Pulmonary artery endothelial cell (primary cell): ENCODE data around the gene IFITM5. TPM values are rescaled to one million over a fixed set of nuclear protein-coding genes. Genes with fewer than 3 reads are reported as not detected.

Source experiments
- DNase-seq: peaks from one replicate; pipeline ENCODE4 v3.0.0-alpha.2; 2011; ENCODE audit warnings: low read depth, low spot score
- total RNA-seq: library from RNA; depleted of rRNA; stranded (reverse); fragments of >200 nt; gene quantifications from 2 replicates; pipeline ENCODE4 v1.2.3, GENCODE V29; 2014

The IFITM5 gene
- total RNA-seq, 1 donor from 2014 or later, result not detected

DNA sequence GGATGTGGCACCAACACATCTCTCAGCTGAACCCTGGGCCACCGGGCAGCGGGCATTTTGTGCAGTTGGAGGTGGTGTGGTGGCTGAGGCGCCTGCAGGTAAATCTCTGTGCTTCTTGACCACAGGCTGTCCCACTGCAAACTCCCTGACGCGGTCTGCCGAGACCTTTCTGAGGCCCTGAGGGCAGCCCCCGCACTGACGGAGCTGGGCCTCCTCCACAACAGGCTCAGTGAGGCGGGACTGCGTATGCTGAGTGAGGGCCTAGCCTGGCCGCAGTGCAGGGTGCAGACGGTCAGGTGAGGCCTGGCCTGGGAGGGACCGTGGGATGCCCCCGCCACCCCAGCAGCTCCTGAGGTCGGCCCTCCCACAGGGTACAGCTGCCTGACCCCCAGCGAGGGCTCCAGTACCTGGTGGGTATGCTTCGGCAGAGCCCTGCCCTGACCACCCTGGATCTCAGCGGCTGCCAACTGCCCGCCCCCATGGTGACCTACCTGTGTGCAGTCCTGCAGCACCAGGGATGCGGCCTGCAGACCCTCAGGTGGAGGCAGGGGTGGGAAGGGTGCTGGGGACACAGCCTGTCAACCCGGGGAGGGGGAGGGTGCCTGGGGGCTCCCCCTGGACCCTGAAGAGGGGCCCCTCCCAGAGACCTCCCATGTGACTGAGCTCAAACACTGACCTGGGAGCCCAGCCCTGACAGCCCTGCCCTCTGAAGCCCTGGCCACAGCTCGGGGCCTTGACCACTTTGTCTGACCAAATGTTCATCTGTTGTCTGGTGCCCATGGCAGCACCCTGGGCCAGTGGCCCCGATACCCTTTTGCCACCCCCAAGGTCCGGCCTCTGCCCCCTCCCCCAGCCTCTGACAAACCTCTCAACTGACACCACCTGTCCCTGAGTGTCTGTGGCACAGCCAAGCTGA lies 15.0 kb downstream of the IFITM5 start:
- no peak for DNase-seq

DNA sequence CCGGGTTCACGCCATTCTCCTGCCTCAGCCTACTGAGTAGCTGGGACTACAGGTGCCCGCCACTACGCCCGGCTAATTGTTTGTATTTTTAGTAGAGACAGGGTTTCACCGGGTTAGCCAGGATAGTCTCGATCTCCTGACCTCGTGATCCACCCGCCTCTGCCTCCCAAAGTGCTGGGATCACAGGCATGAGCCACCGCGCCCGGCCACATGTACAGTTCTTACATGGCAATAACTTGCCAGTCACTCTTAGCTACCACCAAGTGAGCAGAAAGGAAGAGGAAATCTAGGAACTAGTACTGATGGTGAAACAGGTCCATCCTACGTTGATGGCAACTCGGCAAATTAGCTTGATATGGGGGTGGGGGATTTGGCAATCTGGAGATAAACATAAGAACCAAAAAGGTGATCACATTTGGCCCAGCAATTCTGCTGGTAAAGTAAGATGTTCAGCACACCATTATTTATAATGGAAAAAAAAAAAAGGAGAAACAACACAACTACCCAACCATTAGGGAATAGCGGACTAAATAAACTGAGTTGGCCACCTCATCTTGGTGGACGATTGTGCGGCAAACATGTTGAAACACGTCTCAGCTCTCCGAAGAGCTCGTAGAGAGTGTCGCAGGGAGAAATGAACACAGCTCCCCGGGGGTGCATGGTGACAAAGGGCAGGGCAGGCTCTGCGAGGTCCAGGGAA lies 15.8 kb downstream of the IFITM5 start:
- DNase-seq, result no peak

DNA sequence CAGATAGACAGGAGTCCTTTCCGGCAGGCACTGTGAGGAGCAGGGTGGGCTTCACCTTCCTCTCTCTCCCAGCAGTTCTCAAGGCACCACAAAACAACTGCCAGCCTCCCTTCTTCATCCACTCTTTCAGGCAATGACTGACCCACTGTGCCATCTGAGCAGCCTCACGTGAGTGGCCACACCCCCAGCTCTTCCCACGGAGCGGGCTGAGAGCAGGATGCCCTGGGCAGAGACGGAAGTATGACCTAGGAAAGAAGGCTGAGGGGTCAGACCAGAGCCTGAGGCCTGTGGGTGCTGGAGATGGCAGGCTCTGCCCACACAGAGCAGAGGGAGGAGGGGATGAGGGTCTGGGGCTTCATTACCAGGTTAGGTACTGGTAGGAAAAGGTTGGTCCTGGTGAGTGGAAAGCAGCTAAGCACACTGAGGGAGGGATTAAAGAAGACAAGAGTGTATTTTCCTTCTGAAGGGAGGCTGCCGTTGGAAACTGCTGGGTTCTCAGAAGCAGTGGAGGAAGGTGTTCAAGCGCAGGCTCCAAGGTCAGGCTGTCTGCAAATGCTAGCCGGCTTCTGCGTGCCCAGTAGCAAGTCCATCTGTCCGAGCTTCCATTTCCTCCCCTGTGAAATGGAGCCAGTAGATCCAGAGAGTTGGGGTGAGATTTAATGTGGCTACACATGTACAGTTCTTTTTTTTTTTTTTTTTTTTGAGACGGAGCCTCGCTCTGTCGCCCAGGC lies 16.5 kb downstream of the IFITM5 start:
- no peak for DNase-seq

DNA sequence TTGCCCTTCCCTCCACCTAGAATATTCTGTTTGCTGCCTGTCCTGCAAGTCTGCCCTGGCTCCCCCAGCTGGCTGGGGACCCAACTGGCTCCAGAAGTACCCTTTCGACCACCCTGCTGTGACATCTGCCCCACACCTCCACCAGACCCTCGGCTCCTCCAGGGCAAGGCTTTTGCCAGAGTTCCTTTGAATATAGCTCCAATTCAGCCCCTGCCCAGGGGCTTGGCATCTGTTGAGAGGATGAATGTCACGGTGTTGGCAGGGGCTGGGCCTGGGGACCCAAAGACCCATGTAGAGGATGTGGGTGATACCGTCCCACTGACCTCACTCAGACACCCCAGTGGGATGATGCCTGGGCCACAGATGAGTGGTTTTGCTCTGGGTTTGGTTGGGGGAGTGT lies 17.2 kb downstream of the IFITM5 start:
- DNase-seq, result no peak

DNA sequence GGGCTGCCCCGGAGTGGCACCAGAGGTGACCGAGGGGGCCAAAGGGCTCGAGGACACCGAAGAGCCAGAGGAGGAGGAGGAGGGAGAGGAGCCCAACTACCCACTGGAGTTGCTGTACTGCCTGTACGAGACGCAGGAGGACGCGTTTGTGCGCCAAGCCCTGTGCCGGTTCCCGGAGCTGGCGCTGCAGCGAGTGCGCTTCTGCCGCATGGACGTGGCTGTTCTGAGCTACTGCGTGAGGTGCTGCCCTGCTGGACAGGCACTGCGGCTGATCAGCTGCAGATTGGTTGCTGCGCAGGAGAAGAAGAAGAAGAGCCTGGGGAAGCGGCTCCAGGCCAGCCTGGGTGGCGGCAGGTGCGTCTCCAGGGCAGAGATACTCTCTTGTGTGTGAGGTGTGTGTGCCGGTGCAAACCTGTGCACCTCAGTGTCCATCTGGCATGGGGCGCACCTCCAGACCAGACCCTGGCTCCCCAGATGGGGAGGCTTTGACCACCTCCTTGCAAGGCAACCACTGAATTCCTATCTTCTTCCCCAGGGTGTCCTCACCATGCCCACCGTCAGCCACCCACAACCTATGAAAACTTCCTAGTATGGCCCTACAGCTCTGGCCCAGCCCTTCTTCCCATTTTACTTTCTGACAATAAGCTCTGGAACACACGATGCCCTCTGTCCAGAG lies 17.7 kb downstream of the IFITM5 start:
- DNase-seq, result no peak

DNA sequence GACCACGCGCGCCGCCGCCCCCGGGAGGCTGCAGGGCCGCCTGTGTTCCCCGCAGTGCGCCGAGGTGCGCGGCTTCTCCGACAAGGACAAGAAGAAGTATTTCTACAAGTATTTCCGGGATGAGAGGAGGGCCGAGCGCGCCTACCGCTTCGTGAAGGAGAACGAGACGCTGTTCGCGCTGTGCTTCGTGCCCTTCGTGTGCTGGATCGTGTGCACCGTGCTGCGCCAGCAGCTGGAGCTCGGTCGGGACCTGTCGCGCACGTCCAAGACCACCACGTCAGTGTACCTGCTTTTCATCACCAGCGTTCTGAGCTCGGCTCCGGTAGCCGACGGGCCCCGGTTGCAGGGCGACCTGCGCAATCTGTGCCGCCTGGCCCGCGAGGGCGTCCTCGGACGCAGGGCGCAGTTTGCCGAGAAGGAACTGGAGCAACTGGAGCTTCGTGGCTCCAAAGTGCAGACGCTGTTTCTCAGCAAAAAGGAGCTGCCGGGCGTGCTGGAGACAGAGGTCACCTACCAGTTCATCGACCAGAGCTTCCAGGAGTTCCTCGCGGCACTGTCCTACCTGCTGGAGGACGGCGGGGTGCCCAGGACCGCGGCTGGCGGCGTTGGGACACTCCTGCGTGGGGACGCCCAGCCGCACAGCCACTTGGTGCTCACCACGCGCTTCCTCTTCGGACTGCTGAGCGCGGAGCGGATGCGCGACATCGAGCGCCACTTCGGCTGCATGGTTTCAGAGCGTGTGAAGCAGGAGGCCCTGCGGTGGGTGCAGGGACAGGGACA lies 18.4 kb downstream of the IFITM5 start:
- no peak for DNase-seq

DNA sequence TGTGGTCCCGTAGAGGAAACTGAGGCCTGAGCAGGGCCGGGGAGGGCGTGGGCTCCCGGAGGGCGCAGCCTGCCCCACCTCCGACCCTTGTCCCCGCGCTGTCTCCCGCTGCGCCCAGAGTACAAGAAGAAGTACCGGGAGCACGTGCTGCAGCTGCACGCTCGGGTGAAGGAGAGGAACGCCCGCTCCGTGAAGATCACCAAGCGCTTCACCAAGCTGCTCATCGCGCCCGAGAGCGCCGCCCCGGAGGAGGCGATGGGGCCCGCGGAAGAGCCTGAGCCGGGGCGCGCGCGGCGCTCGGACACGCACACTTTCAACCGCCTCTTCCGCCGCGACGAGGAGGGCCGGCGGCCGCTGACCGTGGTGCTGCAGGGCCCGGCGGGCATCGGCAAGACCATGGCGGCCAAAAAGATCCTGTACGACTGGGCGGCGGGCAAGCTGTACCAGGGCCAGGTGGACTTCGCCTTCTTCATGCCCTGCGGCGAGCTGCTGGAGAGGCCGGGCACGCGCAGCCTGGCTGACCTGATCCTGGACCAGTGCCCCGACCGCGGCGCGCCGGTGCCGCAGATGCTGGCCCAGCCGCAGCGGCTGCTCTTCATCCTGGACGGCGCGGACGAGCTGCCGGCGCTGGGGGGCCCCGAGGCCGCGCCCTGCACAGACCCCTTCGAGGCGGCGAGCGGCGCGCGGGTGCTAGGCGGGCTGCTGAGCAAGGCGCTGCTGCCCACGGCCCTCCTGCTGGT lies 19.2 kb downstream of the IFITM5 start:
- no peak for DNase-seq

DNA sequence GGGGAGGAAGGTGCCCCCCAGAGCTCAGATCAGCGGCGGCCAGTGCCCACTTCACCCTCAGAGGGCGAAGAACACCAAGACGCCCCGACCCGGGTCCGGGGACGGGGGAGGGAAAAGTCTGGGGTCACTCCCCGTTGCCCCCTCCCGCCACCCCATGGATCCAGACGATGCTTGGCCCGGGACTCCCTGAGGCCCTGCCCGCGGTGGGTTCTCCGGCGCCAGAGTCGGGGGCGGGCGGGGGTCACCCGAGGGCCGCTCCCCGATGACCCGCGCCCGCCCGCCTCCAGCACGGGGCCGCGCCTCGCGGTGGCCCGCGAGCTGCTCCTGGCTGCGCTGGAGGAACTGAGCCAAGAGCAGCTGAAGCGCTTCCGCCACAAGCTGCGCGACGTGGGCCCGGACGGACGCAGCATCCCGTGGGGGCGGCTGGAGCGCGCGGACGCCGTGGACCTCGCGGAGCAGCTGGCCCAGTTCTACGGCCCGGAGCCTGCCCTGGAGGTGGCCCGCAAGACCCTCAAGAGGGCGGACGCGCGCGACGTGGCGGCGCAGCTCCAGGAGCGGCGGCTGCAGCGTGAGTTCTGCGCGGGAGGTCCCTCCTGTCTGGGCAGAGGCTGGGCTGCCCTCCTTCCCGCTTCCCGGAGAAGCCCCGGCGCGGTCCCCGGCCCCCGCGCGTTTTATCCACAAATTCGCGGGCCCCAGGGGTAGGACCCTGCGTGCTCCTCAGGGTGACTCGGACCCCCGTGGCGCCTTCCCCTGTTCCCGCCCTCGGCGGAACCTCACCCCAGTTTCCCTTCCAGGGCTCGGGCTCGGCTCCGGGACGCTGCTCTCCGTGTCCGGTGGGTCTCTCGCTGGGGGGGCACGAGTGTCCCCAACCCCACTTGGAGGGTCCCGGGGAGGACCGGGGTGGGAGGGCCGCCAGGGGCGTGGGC lies 20.0 kb downstream of the IFITM5 start:
- no peak for DNase-seq

DNA sequence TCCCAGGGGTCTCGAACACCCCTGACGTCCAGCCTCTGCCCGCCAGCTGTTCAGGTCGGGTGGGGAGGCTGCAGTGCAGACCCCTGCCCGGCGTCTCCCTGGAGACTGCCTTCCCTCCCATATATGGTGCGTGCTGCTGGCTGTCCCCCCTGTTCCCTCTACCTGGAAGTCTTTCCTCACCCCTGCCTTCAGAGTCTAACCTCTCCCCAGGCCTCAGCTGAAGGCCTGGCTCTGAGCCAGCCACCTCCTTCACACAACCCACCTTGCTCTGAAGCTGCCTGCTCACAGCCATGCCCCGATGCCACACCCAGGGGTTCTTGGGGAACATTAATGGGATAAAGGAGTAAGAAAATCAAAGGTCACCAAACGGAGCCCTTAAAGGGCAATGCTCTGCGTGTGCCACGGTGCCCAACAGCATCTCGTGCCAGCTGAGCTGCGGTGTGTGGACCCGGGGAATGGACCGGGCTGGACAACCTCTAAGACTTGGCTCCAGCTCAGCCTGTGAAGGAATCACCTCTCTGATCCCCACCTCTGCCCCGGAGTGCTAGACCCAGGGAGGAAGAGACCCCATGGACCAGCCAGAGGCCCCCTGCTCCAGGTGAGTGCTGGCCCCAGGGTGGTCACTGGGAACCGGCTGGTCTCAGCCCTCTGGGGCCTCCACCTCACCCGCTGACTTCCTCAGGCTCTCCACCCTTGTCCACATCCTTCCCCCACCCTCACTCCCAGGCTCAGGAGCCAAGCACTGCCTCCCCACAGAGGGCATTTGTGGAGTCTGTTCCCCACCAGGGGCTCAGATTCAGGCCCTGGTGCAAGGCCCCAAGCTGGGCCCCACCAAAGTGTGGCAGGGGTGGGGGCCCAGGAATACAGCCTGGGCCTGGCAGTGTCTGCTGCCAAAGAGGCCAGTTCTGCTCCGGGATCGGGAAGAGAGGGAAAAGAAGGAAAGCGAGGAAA lies 21.1 kb downstream of the IFITM5 start, which contains the start of gene NLRP6:
Gene NLRP6, plus strand, starts transcription at position 407 of the 951 bp plus-strand sequence. Its CDS starts 163 bp downstream, at position 570.
- no peak for DNase-seq

DNA sequence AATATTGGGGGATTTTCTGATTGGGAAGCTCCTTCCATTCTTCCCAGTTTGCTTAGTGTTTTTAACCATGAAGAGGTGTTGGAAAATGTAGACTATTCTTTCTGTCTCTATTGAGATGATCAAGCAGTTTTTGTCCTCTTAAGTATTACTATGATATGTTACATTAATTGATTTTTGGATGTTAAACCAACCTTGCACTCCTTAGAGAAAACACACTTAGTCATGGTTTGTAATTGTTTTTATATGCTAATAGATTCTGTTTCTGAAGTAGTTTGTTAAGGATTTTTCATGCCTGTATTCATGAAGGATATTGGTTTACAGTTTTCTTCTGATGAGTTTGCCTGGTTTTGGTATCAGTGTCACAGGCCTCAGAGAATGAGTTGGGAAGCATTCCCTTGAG lies 23.1 kb downstream of the IFITM5 start:
- DNase-seq, result no peak

DNA sequence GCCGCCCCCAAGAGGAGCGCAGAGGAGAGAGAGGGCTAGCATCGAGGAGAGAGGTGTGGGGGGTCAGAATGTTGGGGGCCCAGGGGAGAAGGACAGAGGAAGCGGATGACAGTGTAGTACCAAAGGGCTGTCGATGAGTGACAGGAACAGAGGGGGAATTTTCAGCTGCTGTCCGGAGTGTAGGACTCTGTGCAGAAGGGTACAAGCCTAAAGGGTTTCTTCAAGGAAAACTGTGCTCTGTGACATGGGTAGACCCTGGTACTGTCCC lies 26.5 kb downstream of the IFITM5 start:
- no peak for DNase-seq

DNA sequence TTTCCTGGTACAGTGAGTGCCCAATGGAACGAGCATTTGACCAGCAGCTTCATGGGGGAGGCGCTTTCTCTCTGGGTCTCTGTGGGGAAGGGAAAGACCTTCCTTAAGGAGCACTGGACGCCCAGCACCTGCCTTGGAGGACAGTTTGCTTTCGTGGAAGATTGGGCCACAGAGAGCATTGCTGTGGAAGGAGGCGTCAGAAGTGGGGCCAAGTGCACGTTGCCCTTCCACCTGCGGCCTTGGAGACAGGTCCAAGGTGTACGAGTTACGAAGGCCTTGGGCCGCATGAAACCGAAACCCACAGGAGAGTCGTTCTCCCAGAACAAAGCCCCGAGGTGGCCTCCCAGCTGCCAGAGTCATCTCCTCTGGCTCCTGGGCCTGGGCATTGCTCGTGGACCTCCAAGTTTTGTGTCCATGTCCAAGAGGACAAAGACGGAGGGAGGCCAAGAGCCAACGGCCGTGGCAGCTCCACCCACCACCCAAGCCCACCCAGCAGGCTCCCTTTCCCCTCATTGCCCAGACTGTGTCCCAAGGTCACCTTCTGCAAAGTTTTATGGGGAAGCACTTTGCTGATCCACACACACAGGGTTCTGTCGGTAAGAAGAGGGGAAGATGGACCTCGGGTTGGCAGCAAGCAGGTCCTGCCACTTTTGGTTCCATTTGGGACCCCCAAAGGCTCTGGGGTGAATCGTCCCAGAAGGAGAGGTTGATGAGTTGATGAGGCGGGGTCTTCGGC lies 27.0 kb downstream of the IFITM5 start:
- no peak for DNase-seq

DNA sequence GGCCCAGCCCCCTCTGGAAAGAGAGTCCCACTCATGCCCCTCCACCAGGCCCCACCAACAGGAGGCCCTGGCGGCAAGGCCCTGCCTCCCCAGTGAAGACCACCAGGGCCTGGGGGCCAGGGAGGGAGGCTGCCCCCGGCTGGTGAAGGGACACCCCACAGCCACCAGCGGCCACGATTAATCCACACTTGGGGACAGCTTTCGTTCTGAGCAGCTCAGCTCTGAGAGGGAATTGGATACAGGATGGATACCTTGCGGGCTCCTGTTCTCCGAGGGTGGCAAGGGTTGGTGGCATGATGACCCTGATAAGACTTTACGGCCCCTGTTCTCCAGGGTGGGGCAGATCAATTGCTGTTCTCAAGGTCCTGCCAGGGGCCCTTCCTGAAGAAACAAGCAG lies 28.0 kb downstream of the IFITM5 start:
- DNase-seq, result no peak

DNA sequence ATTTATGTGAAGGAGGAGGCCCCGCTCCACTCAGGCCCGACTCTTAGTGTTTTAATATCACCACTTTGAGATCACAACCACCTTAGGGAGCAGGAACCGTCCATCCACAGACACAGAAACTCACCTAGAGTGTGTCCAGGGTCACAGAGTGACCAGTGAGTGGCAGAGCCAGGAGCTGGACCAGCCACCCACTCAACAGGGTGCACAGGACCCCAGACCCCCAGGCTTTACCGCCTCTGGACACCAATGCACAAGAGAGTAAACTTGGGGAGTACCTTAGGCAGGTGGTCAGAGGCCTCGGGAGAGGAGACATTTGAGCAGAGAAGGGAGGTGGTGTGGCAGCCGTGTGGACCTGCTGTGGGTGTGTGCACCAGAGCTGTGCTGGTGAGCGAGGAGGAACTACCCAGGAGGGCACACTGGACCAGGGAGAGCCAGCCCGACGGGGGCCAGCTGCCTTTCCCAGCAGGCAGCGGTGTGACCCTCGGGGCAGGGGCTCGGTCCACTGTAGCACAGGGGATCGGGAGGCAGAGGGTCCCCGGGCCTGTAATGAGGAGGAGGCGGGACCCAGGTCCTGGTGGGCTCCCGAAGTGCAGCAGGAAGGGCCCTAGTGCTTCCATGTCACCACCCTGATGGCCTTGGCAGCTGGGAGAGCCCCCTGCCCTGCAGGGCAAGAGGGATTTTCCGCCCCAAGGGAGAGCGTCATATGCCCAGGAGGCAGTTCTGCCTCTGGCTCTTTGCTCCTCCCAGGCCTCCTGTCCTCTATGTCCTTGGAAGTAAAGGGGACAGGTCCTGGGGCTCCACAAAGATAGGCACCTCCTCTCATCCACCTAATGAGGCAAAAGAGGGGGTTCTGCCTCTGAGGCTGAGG lies 28.6 kb downstream of the IFITM5 start:
- DNase-seq, result no peak

DNA sequence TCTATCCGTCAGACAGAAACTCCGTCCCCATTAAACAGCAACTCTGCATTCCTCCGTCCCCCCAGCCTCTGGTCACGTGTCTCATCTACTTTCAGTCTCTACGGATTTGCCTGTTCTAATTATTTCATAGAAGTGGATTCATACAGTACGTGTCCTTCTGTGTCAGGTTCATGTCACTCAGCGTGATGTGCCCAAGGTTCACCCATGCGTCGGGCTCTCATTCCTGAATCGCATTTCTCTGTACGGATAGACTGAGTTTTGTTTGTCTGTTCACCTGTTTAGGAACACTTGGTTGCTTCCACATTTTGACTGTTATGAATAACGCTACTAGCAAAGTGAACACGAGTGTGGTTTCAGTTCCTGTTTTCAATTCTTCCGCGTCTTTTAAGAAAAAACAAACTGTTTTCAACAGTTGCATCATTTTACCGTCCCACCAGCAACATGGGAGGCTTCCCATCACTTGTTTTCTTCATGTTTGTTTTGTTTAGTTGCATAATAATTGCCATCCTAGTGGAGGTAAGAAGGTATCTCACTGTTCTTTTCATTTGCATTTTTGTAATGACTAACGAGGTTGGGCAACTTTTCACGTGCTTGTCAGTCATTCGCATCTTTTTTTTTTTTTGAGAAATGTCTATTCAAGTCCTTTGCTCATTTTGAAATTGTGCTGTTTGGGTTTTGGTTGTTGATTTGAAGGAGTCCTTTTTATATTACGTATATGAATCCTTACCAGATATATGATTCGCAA lies 30.0 kb downstream of the IFITM5 start:
- DNase-seq, result no peak
